Activated naive CD8-positive, alpha-beta T cell treated with anti-CD3 and anti-CD28 coated beads, Interleukin-2, amount 50 U/mL, for 24 hours (primary cell): ENCODE results near the gene BICC1.

Experiments used
- ATAC-seq: fragments of 150-1000 bp; cut with Tn5 transposase; one replicate; pipeline ENCODE4 v1.10.0; 2021
- DNase-seq: peaks from one replicate; pipeline ENCODE4 v3.0.0; 2021
- H3K27ac Mint-ChIP-seq: one replicate; pipeline ENCODE4 v1.8.0; 2021; ENCODE audit warnings: mild to moderate bottlenecking, mixed read lengths
- H3K27me3 Mint-ChIP-seq: one replicate; pipeline ENCODE4 v1.8.0; 2021; ENCODE audit warnings: mixed read lengths
- H3K36me3 Mint-ChIP-seq: one replicate; pipeline ENCODE4 v1.8.0; 2021; ENCODE audit warnings: low read depth, mixed read lengths
- H3K4me1 Mint-ChIP-seq: one replicate; pipeline ENCODE4 v1.8.0; 2021; ENCODE audit warnings: mixed read lengths
- H3K4me3 Mint-ChIP-seq: one replicate; pipeline ENCODE4 v1.8.0; 2021; ENCODE audit warnings: mild to moderate bottlenecking, moderate library complexity, mixed read lengths
- H3K9me3 Mint-ChIP-seq: one replicate; pipeline ENCODE4 v1.8.0; 2021; ENCODE audit warnings: mixed read lengths

BICC1 gene

DNA sequence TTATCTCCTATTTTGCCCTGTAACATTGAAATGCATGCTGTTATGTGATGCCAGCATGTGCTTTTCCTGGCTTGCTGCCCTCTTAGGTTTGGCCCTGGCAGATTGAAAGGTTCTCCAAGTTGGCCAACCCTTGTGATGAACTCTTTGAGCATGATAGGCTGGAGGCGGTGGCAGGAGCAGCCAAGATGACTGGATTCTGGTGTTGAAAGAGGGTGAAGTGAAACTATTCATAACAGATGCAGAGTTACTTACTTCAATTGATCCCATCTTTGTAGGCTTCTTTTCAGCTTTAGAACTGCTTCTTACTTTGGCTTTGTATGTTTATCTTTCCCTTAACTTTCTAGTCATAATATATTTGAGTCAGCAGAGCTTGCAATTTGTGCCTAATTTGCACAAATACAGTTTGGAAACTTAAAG, 57.6 kb downstream of the BICC1 start:
- Mint-ChIP-seq H3K4me3 (no peak overlapping the region), H3K27me3 (no peaks in the 10 kb centered on the region), H3K27ac (no peak overlapping the region), H3K36me3 (no peaks in the 10 kb centered on the region), H3K9me3 (peaks cover 11% of the 10 kb centered on the region), H3K4me1 (no peaks in the 10 kb centered on the region)
- ATAC-seq (no peak), DNase-seq (no peak)

DNA sequence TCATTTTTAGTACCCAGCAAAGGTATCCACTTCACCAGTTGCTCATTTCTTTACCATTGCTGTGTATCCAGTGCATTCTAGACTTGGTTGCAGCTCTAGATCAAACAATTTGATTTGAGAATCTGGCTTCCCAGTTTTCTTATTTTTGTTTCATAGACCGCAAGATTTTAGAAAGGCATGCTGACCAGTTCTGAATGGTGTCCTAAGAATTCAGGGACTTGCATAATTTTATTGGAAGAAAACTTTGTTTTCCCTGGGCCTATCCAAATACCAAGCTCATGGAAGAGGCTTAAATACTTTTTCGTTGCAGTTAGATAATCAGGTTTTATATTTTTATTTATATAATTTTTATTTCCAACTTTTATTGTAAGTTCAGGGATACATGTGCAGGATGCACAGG, 58.3 kb downstream of the BICC1 start:
- no peak overlapping the region for H3K27ac Mint-ChIP-seq
- no peak overlapping the region for H3K4me3 Mint-ChIP-seq
- H3K27me3 Mint-ChIP-seq: no peaks in the 10 kb centered on the region
- no peaks in the 10 kb centered on the region for H3K36me3 Mint-ChIP-seq
- H3K4me1 Mint-ChIP-seq: no peaks in the 10 kb centered on the region
- H3K9me3 Mint-ChIP-seq: peaks cover 11% of the 10 kb centered on the region
- no peak for ATAC-seq
- DNase-seq: no peak

DNA sequence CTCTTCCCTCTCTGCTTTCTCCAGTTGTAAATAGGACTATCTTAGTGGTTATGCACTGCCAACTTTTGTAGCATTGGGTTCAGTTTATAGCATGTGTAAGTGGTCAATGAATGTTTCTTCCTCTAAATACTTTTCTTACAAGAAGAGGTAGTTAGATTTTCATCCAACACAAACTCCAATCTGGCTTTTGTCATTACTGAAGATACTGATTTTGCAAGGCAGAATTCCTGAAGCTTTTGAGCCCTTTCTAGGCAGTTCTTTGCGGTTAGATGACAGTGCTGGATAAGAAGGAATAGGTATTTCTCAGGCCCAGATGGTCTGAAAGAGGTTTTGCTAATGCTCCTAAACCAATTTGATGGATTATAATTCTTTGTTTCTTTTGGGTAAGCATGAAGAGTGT, 60.5 kb downstream of the BICC1 start:
- Mint-ChIP-seq H3K4me1 (no peaks in the 10 kb centered on the region), H3K36me3 (no peaks in the 10 kb centered on the region), H3K27ac (no peak overlapping the region), H3K9me3 (peaks cover 11% of the 10 kb centered on the region), H3K4me3 (no peak overlapping the region), H3K27me3 (peaks cover 3% of the 10 kb centered on the region)
- ATAC-seq (no peak), DNase-seq (no peak)

DNA sequence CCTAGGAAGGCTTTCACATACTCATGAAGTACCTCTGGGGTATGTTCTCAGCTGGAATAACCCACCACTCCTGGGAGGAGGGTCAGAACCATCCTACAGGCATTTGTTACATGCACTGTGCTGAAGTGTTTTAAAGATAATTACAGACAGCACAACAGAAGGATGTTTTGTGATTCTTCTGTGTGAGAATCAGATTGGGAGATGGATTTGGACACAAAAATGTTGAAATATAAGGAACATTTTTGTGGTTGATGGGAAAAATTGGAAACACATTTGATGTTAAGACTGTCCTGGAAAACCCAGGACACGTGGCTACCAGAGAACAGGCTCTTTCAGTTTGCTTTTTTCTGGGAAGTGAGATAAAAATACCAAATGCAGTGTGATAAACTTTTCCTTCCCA, 61.4 kb downstream of the BICC1 start:
- H3K9me3 Mint-ChIP-seq: peaks cover 11% of the 10 kb centered on the region
- peaks cover 3% of the 10 kb centered on the region for H3K27me3 Mint-ChIP-seq
- H3K27ac Mint-ChIP-seq: no peak overlapping the region
- DNase-seq (no peak), ATAC-seq (no peak)
- H3K4me3 Mint-ChIP-seq: no peak overlapping the region
- H3K36me3 Mint-ChIP-seq: no peaks in the 10 kb centered on the region
- no peaks in the 10 kb centered on the region for H3K4me1 Mint-ChIP-seq

DNA sequence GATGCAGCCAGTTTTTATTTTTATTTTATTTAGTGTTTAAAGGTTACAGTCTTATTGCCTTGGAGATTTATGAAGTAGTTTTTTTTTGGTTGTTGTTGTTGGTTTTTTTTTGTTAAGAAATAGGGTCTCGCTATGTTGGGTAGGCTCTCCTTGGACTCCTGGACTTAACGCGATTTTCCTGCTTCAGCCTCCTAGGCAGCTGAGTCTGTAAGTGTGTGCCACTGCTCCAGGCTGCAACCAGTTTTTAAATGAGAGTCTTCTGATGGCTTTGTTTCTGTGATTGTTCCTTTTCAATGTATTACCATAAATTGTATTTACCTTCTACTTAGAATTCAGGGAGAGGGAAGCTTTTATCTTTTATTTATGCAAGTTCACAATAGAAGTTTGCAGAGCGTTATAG, 62.8 kb downstream of the BICC1 start:
- Mint-ChIP-seq H3K9me3 (peaks cover 11% of the 10 kb centered on the region), H3K4me1 (no peaks in the 10 kb centered on the region), H3K4me3 (no peak overlapping the region), H3K27ac (no peak overlapping the region), H3K27me3 (peaks cover 3% of the 10 kb centered on the region), H3K36me3 (no peaks in the 10 kb centered on the region)
- DNase-seq (no peak), ATAC-seq (no peak)

DNA sequence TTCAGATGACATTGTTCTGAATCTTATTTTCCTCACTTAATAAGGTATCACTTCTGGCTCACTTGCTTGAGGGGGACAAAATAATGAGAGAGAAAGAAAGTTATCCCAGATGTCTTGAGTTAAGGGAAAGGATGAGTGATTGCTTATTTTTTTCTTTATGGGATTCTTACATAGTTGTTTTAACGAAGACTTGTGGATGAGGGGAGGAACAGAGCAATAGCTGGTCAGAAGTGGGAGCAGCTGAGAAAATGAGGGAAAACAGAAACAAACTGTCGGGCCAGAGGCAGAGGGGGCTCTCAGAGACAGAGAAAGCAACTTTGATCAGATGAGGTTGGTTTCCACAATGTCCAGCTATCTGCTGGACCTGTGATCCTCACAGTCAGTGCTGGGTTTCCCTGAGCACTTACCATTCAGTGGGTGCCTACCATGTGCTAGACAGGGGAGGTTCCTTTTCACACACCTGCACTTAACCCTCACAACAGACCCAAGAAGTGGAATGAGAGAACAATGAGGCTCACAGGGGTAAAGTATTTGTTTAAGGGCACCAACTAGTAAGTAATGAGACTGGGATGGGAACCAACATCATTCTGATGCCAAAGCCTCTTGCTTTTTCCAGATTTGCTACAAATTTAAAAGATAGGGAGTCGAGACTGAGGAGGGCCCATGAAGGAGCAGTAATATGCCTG, 64.2 kb downstream of the BICC1 start:
- Mint-ChIP-seq H3K36me3 (no peaks in the 10 kb centered on the region), H3K4me3 (no peak overlapping the region), H3K9me3 (peaks cover 5% of the 10 kb centered on the region), H3K4me1 (no peaks in the 10 kb centered on the region), H3K27ac (no peak overlapping the region), H3K27me3 (peaks cover 3% of the 10 kb centered on the region)
- no peak for ATAC-seq
- DNase-seq: no peak

DNA sequence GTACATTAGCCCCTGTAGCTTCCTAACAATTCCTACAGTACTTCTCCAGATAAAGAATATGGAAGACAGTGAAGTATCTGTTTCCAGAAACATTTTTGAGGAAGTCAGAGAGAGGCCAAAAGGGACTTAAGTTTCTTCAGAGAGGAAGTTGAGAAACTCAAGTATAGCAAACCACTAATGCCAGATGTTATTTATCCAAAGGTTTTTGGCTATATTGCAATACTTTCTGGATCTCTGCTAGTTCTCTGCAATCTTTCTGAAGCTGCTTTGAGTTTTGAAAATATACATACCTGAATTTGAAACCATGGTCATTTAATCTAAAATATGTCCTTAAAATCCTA, 64.7 kb downstream of the BICC1 start:
- Mint-ChIP-seq H3K4me1 (no peaks in the 10 kb centered on the region), H3K4me3 (no peak overlapping the region), H3K36me3 (no peaks in the 10 kb centered on the region), H3K9me3 (peaks cover under 1% of the 10 kb centered on the region), H3K27ac (no peak overlapping the region), H3K27me3 (peaks cover 3% of the 10 kb centered on the region)
- ATAC-seq: no peak
- no peak for DNase-seq

DNA sequence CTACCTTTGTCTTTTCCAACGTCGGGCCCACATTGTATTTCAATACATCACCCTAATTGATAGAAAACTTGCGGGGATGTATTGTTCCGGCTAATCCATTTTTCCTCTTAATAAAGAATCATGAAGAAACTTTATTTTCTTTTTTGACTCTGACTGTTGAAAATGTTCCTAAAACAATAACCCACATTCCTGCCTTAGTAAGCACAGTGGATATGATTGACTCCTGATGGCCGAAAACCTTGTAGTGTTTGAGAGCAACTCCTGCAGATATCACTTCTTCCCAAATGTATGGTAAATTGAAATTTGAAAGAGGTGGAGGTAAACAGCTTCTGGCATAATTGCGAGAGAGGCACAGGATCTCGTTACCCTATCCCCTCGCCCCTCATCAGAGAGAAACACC, 65.7 kb downstream of the BICC1 start:
- H3K27me3 Mint-ChIP-seq: peaks cover 3% of the 10 kb centered on the region
- H3K27ac Mint-ChIP-seq: no peak overlapping the region
- H3K36me3 Mint-ChIP-seq: no peaks in the 10 kb centered on the region
- DNase-seq (no peak), ATAC-seq (no peak)
- no peak overlapping the region for H3K4me3 Mint-ChIP-seq
- no peaks in the 10 kb centered on the region for H3K9me3 Mint-ChIP-seq
- H3K4me1 Mint-ChIP-seq: no peaks in the 10 kb centered on the region

DNA sequence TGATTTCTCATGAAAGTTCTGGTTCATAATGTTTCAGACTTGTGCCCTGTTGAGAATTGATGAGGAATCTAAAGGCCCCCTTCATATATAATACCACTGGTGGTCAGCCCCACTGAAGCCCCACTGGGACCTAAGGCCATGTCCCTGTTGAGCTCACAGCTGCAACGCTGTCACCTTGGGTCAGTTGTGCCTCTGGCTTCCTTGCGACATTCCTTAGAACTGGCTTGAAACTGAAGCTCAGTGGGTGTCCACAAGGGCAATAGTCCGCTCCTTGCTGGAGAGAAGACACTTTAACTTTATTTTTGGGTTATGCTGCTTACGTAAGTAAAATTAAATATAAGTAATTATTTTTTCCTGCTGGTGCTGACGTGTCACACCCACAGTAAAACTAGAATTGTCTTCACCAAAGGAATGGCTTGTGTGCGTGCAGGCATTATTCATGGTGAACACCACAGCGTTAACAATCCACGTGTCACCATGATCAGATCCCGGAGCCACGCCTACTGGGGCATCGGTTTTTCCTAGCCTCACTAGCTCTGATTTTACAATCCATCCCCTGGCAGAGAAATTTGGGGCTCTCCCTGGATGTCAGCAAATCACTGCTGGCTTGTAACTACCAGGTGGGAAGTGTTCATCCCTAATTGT, 66.5 kb downstream of the BICC1 start:
- Mint-ChIP-seq H3K4me3 (no peak overlapping the region), H3K27ac (no peak overlapping the region)

DNA sequence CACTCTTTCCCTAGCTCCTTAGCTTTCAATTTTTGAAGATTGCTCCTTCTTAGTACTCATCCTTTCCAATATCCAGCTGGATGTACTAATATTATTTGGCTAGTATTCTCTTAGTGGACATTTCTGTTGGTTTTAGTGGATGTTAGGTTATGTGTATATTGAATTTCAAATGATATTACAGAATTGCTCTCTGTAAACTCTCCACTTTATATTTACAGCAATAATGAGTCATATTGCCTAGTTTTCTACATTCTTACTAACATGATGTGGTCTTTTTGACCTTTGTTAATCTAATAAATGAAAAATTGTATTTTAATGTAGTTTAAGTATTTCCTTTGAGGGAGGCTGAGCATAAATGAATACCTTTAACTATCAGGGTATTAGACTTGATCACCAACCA, 69.4 kb downstream of the BICC1 start:
- Mint-ChIP-seq H3K36me3 (no peaks in the 10 kb centered on the region), H3K9me3 (no peaks in the 10 kb centered on the region), H3K27ac (no peak overlapping the region), H3K27me3 (no peaks in the 10 kb centered on the region), H3K4me1 (no peaks in the 10 kb centered on the region), H3K4me3 (no peak overlapping the region)
- DNase-seq: no peak
- ATAC-seq: no peak

More for the DNA sequence above, 66.5 kb downstream of the BICC1 start:
- Mint-ChIP-seq H3K36me3 (no peaks in the 10 kb centered on the region), H3K9me3 (no peaks in the 10 kb centered on the region), H3K4me1 (no peaks in the 10 kb centered on the region), H3K27me3 (peaks cover 3% of the 10 kb centered on the region)
- no peak for DNase-seq
- ATAC-seq: no peak

DNA sequence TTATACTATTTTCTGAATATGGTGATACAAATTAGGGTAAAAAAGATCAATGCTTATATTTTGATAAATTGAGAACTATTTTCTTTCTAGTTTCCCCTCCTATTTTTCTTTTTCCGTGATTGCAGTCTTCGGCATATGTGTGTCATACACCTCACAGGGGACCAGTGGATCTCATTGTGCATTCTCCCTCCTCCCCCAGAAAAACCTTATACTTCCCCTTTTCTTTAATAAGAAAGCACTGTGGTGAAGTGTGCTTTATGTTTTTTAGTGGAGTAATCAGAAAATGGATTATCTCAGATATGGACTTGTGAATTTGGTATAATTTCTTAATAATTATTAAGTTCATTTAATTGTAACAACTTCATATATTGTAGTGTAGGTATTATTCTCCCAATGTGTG, 72.8 kb downstream of the BICC1 start:
- H3K36me3 Mint-ChIP-seq: no peaks in the 10 kb centered on the region

DNA sequence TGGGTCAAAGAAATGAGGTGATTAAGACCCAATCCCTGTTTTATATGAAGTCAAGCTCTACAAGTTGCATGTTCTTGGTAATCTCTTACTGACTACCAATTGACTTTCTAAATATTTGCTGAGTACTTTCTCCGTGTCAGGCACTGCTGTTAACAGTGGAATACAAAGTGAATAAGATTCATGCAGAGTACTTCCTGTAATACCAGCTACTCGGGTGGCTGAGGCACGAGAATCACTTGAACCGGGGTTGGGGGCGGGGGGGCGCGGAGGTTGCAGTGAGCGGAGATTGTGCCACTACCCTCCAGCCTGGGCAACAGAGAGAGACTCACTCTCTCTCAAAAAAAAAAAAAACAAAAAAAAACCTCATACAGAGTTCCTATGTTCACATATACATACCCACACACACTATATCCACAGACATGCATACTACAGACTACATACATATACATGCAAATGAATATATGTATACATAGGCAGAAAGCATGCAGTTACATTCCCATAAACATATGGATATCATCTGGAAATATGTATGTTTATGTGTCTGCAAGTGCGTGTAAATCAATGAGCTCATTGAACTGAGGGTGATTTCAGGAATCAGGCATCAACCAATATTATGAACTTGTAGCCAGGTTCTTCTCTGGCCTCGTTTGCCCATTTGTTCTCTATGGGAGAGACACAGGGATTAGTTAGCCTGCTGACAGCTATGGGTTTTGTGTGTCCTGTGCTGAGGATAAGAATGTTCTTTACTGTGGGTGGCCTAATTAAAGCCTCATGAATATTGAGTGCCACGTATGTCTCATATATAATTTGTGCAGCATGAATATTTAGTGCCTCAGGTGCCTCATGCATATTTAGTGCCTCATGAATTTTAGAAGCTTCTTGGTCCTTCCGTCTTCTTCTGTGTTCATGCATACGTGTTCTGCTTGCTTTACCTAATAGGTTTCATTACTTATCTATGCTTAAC, 73.9 kb downstream of the BICC1 start:
- H3K4me3 Mint-ChIP-seq: no peak overlapping the region
- no peaks in the 10 kb centered on the region for H3K4me1 Mint-ChIP-seq
- ATAC-seq: no peak
- H3K27me3 Mint-ChIP-seq: peaks cover 1% of the 10 kb centered on the region
- no peak overlapping the region for H3K27ac Mint-ChIP-seq
- no peaks in the 10 kb centered on the region for H3K9me3 Mint-ChIP-seq
- H3K36me3 Mint-ChIP-seq: no peaks in the 10 kb centered on the region
- no peak for DNase-seq

More for the DNA sequence above, 72.8 kb downstream of the BICC1 start:
- Mint-ChIP-seq H3K4me3 (no peak overlapping the region), H3K9me3 (no peaks in the 10 kb centered on the region), H3K27me3 (no peaks in the 10 kb centered on the region), H3K27ac (no peak overlapping the region), H3K4me1 (no peaks in the 10 kb centered on the region)
- DNase-seq (no peak), ATAC-seq (no peak)

DNA sequence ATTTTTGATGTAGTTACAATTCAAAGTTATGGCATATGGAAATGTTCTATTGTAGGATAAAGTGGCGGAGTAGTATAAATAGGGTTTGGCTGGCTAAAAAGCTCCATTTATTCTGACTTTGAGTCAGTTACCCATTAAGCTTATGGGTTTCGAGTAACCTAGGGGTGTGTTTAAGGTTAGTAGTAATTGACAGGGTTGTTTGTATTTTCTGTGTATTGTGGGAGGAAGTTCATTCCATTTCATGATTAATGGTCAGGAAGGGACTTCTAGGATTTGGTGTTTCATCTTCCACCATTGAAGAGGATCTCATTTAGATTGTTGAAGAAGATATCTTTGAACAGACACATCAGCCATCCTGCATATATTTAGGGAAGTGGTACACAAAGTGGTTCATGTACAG, 75.0 kb downstream of the BICC1 start:
- no peak for ATAC-seq
- no peak for DNase-seq
- H3K9me3 Mint-ChIP-seq: no peaks in the 10 kb centered on the region
- no peaks in the 10 kb centered on the region for H3K4me1 Mint-ChIP-seq
- H3K36me3 Mint-ChIP-seq: no peaks in the 10 kb centered on the region
- no peak overlapping the region for H3K4me3 Mint-ChIP-seq
- peaks cover 1% of the 10 kb centered on the region for H3K27me3 Mint-ChIP-seq
- no peak overlapping the region for H3K27ac Mint-ChIP-seq

DNA sequence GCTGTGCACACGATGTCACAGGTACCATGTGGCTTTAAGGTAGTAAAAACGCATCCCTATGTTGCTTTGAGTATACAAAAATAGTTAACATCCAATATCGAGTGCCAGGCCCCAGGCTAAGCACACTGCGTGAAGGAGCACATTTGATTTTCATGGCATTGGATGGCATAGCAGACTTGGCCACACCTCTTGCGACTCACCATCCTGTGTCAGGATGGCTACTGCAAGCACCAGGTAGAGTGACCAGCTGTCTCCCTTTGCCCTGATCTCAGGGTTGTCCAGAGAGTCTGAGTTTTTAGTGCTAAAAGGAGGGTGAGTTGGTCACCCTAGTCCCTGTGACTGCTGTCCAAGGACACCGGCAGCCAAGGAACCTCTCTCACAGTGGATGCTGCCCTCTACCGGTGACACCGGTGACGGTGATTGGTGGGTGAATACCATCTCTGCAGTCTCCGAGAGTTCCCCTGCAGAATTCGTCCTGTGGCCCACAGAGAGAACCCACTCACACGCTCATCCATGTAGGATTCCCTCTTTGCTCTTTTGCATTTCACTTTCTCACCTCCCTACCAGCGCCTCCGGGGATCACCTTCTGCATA, 76.1 kb downstream of the BICC1 start:
- no peak overlapping the region for H3K27ac Mint-ChIP-seq
- DNase-seq: no peak
- ATAC-seq: no peak
- no peak overlapping the region for H3K4me3 Mint-ChIP-seq
- H3K9me3 Mint-ChIP-seq: no peaks in the 10 kb centered on the region
- no peaks in the 10 kb centered on the region for H3K36me3 Mint-ChIP-seq
- H3K27me3 Mint-ChIP-seq: peaks cover 1% of the 10 kb centered on the region
- H3K4me1 Mint-ChIP-seq: no peaks in the 10 kb centered on the region
